ENCODE measurements around the gene PTCHD4. TPM values are rescaled to one million over a fixed set of nuclear protein-coding genes. Genes with fewer than 3 reads are reported as not detected.

The PTCHD4 gene
- total and polyA plus RNA-seq, 2 experiments from 2014 or later = 1.3 to 2.3 TPM

DNA sequence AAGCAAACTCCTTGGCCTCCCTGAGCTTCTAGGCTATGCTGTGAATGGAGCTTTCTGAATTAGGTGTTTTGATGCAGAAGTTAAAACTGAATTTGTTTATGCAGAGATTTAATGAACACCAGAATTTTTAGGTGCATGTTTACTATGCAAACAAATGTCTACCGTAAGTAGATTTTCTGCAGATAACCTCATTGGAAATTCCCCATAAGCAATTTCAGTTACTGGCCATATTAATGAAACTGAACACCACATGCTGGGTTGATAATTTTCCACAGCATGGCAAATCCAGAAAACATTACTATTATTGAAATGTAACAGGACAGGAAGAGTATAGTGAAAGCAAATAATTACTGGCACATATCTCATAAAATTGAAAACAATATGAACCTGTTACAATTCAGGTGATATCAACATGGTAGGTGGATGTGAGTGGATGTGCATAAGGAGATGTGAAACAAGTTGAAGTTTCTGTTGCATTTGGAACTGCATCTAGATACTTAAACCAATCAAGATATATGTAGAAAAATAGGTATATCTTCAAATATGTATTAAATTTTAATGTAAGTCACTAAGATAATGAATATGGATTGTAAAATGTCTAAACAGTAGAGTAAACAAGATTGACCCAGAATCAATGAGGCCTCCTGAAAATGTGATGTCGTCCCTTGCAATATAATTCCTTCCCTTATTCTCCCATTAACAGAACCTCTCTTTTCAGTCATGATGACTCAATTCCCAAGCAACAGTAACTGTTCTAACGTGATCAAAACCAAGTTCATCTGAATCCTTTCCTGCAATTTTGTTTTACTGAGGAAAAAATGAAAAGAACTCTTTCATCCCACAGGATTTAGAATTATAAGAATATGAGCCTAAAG lies 11.0 kb downstream of the PTCHD4 start:
- H3K4me3 ChIP-seq = no peak overlapping the region
- H3K79me2 ChIP-seq = no peaks in the 10 kb centered on the region
- H3K27ac ChIP-seq = no peak overlapping the region
- no peak for DNase-seq (ENCODE audit: low spot score)
- no peaks in the 10 kb centered on the region for H3K27me3 ChIP-seq
- H4K20me1 ChIP-seq (ENCODE audit: insufficient read depth, poor library complexity, severe bottlenecking) = no peaks in the 10 kb centered on the region
- no peak for TF ChIP-seq EZH2phosphoT487 (IDR thresholded peaks at IDR 0.05; ENCODE audit: low read depth, severe bottlenecking, unreplicated experiment)
- no peak for TF ChIP-seq EZH2 (IDR thresholded peaks at IDR 0.05; ENCODE audit: borderline replicate concordance)
- TF ChIP-seq, protein P1, sequence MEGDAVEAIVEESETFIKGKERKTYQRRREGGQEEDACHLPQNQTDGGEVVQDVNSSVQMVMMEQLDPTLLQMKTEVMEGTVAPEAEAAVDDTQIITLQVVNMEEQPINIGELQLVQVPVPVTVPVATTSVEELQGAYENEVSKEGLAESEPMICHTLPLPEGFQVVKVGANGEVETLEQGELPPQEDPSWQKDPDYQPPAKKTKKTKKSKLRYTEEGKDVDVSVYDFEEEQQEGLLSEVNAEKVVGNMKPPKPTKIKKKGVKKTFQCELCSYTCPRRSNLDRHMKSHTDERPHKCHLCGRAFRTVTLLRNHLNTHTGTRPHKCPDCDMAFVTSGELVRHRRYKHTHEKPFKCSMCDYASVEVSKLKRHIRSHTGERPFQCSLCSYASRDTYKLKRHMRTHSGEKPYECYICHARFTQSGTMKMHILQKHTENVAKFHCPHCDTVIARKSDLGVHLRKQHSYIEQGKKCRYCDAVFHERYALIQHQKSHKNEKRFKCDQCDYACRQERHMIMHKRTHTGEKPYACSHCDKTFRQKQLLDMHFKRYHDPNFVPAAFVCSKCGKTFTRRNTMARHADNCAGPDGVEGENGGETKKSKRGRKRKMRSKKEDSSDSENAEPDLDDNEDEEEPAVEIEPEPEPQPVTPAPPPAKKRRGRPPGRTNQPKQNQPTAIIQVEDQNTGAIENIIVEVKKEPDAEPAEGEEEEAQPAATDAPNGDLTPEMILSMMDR (IDR thresholded peaks at IDR 0.05; ENCODE audit: poor library complexity) = no peak
- H3K36me3 ChIP-seq (replicated peaks; ENCODE audit: insufficient read depth, low read depth) = no peaks in the 10 kb centered on the region
- 69% methylated on average over 3 of the region's 3 CpGs for WGBS (ENCODE audit: low lambda C conversion rate, missing lambda C conversion rate)
- H3K9me2 ChIP-seq (replicated peaks; ENCODE audit: insufficient read depth) = no peaks in the 10 kb centered on the region
- H3K4me2 ChIP-seq = no peak overlapping the region
- no peak overlapping the region for H2AFZ ChIP-seq
- H3K4me1 ChIP-seq (ENCODE audit: insufficient read depth) = no peaks in the 10 kb centered on the region
- H3K9me3 ChIP-seq (ENCODE audit: low read depth) = no peaks in the 10 kb centered on the region

- Histone ChIP-seq H2AFZ (no peak overlapping the region), H3K4me1 (ENCODE audit: insufficient read depth) (no peaks in the 10 kb centered on the region), H3K27ac (no peak overlapping the region), H3K4me3 (no peak overlapping the region), H4K20me1 (ENCODE audit: insufficient read depth, poor library complexity, severe bottlenecking) (no peaks in the 10 kb centered on the region), H3K9me2 (replicated peaks; ENCODE audit: insufficient read depth) (no peaks in the 10 kb centered on the region), H3K36me3 (replicated peaks; ENCODE audit: insufficient read depth, low read depth) (no peaks in the 10 kb centered on the region), H3K79me2 (no peaks in the 10 kb centered on the region), H3K4me2 (no peak overlapping the region), H3K9me3 (ENCODE audit: low read depth) (no peaks in the 10 kb centered on the region), H3K27me3 (no peaks in the 10 kb centered on the region)
- 89% methylated on average over 3 of the region's 3 CpGs for WGBS (ENCODE audit: low lambda C conversion rate, missing lambda C conversion rate)
- no peak for DNase-seq (ENCODE audit: low spot score)
- TF ChIP-seq, protein P1 (IDR thresholded peaks at IDR 0.05; ENCODE audit: poor library complexity) = no peak
- no peak for TF ChIP-seq EZH2 (IDR thresholded peaks at IDR 0.05; ENCODE audit: borderline replicate concordance)
- TF ChIP-seq EZH2phosphoT487 (IDR thresholded peaks at IDR 0.05; ENCODE audit: low read depth, severe bottlenecking, unreplicated experiment) = no peak
Observed at GRCh38 chr6:48098923-48099322, 12.1 kb downstream of the PTCHD4 start.

DNA sequence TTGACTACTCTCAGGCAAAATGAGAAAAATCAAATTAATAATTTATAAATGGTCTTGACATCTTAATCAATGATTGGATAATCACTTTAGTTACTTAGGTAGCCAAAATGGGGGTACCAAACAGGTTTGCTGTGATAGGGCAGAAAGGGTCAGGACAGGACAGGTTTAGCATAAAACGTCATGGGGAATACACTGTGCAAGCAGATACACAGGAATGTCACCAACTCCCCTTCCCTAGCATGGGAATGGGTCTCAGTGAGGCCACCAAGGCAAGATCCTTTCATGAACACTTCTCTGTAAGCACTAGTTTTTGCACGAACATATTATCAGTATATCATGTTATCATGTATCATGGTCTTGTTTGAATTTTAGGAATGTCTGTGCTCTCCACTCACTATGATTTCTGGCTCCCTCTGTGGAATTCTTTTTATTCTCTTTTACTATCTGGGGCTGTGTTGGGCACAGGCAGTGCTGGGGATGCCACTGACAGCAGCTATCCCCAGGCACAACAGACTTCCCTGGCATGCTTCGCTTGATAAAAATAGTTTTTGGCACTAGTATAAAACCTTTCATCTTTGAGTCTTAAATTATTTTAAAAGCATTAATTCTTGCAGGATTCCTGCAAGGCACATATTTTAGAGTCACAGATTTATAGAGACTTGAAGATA lies 18.3 kb downstream of the PTCHD4 start:
- no peak for DNase-seq (ENCODE audit: low spot score)
- Histone ChIP-seq H3K79me2 (no peaks in the 10 kb centered on the region), H3K27ac (no peak overlapping the region), H3K27me3 (no peaks in the 10 kb centered on the region), H3K9me3 (ENCODE audit: low read depth) (no peaks in the 10 kb centered on the region), H3K4me1 (ENCODE audit: insufficient read depth) (no peaks in the 10 kb centered on the region), H2AFZ (no peak overlapping the region), H3K4me3 (no peak overlapping the region), H3K9me2 (replicated peaks; ENCODE audit: insufficient read depth) (no peaks in the 10 kb centered on the region), H4K20me1 (ENCODE audit: insufficient read depth, poor library complexity, severe bottlenecking) (no peaks in the 10 kb centered on the region), H3K4me2 (no peak overlapping the region), H3K36me3 (replicated peaks; ENCODE audit: insufficient read depth, low read depth) (no peaks in the 10 kb centered on the region)
- WGBS (ENCODE audit: low lambda C conversion rate, missing lambda C conversion rate) = 69% methylated on average over 3 of the region's 3 CpGs
- TF ChIP-seq EZH2phosphoT487 (IDR thresholded peaks at IDR 0.05; ENCODE audit: low read depth, severe bottlenecking, unreplicated experiment) (no peak), EZH2 (IDR thresholded peaks at IDR 0.05; ENCODE audit: borderline replicate concordance) (no peak)
- TF ChIP-seq, protein P1 (IDR thresholded peaks at IDR 0.05; ENCODE audit: poor library complexity) = no peak
